Endothelial cell of umbilical vein (primary cell): Measurements from ENCODE around the gene ATP2A2. TPM values are rescaled to one million over a fixed set of nuclear protein-coding genes. Genes with fewer than 3 reads are reported as not detected.

ENCODE experiments used
- BruUV-seq: library from RNA; stranded (reverse); fragments of 400-500 nt; replicated peaks from 2 replicates; lab custom pipeline; 2021; lab: Mats Ljungman, UMichigan
- CTCF ChIA-PET: fragments of 300-600, 350-600 bp; sonication (Branson Sonifier 250); formaldehyde crosslinking; loops from one replicate; lab custom pipeline; 2021; ENCODE audit warnings: antibody characterized with exemption, inconsistent platforms; lab: Charles Lee
- POLR2A ChIA-PET: fragments of 300-600, 350-600 bp; sonication (Branson Sonifier 250); formaldehyde crosslinking; loops from one replicate; lab custom pipeline; 2021; ENCODE audit warnings: antibody characterized with exemption, inconsistent platforms; lab: Charles Lee
- DNase-seq: peaks from one replicate; pipeline ENCODE4 v3.0.0-alpha.2; 2011; ENCODE audit warnings: low read depth, low spot score
- FAIRE-seq: peaks from 2 replicates; lab custom pipeline; 2011; peaks lifted over from hg19 to GRCh38; lab: Jason Lieb, UNC
- H2AFZ ChIP-seq: 2 replicates; pipeline ENCODE4 v1.6.0; 2012; ENCODE audit warnings: low read depth, low read length, control low read depth, inconsistent platforms
- H3K27ac ChIP-seq: 2 replicates; pipeline ENCODE4 v1.5.1; 2011; ENCODE audit warnings: low read depth, mild to moderate bottlenecking, control low read depth, low read length, moderate library complexity; ENCODE audit not compliant: insufficient read depth
- H3K27me3 ChIP-seq, 2 experiments: 2 replicates each; pipeline versions ENCODE4 v1.6.0 to v1.6.1; 2011; ENCODE audit warnings: low read length in 2 of 2, mixed read lengths in 1 of 2; ENCODE audit not compliant: control insufficient read depth in 2 of 2, insufficient read depth in 2 of 2
- H3K36me3 ChIP-seq, 2 experiments: 2 replicates in 1 of 2; 3 replicates in 1 of 2; pipeline ENCODE4 v1.5.1; 2011; ENCODE audit warnings: low read length in 2 of 2, mild to moderate bottlenecking in 1 of 2, moderate library complexity in 1 of 2; ENCODE audit not compliant: control insufficient read depth in 2 of 2, insufficient read depth in 2 of 2; ENCODE audit errors: extremely low read depth in 1 of 2
- H3K4me1 ChIP-seq: 3 replicates; pipeline ENCODE4 v1.5.1; 2011; ENCODE audit warnings: mild to moderate bottlenecking, low read length; ENCODE audit not compliant: control insufficient read depth, insufficient read depth; ENCODE audit errors: extremely low read depth
- H3K4me2 ChIP-seq: 2 replicates; pipeline ENCODE4 v1.6.1; 2011; ENCODE audit warnings: low read length, control low read depth, mixed read lengths; ENCODE audit not compliant: insufficient read depth
- H3K4me3 ChIP-seq, 3 experiments: fragments of 200-600 bp in 1 of 3; sonication (generic), shearing (Covaris generic) in 1 of 3; replicated peaks in 1 of 3; 2 replicates each; pipeline ENCODE4 v1.5.1; 2011 to 2016; ENCODE audit warnings: control low read depth in 3 of 3, low read length in 3 of 3, mild to moderate bottlenecking in 2 of 3, inconsistent platforms in 1 of 3, low read depth in 1 of 3, moderate library complexity in 1 of 3; ENCODE audit not compliant: insufficient read depth in 1 of 3
- H3K79me2 ChIP-seq: 2 replicates; pipeline ENCODE4 v1.6.0; 2012; ENCODE audit warnings: low read length, inconsistent platforms; ENCODE audit not compliant: control insufficient read depth, insufficient read depth
- H3K9ac ChIP-seq: replicated peaks from 2 replicates; pipeline ENCODE3; 2011; ENCODE audit warnings: low read length, control low read depth; ENCODE audit not compliant: insufficient read depth; ENCODE audit errors: extremely low read depth
- H3K9me1 ChIP-seq: replicated peaks from 3 replicates; pipeline ENCODE4 v1.6.0; 2011; ENCODE audit warnings: mild to moderate bottlenecking, low read length; ENCODE audit not compliant: control insufficient read depth, insufficient read depth; ENCODE audit errors: extremely low read depth
- H3K9me3 ChIP-seq: replicated peaks from 2 replicates; pipeline ENCODE4 v1.5.1; 2012; ENCODE audit warnings: low read length, inconsistent platforms; ENCODE audit not compliant: control insufficient read depth, insufficient read depth
- H4K20me1 ChIP-seq: replicated peaks from 2 replicates; pipeline ENCODE3; 2011; ENCODE audit warnings: mild to moderate bottlenecking, low read length; ENCODE audit not compliant: control insufficient read depth, insufficient read depth; ENCODE audit errors: extremely low read depth
- CTCF ChIP-seq, 2 donors: IDR thresholded peaks; 1 replicate in 1 of 2; 2 replicates in 1 of 2; pipeline ENCODE4 v1.5.1; 2011; ENCODE audit warnings: low read length in 2 of 2, mild to moderate bottlenecking in 2 of 2, moderate library complexity in 2 of 2, control low read depth in 1 of 2, inconsistent platforms in 1 of 2, low read depth in 1 of 2; ENCODE audit not compliant: insufficient read depth in 1 of 2; ENCODE audit errors: extremely low read depth in 1 of 2
- EZH2 ChIP-seq: IDR thresholded peaks from 2 replicates; pipeline ENCODE4 v1.6.1; 2012; ENCODE audit warnings: borderline replicate concordance, low read depth, mild to moderate bottlenecking, moderate library complexity, low read length, inconsistent platforms; ENCODE audit not compliant: severe bottlenecking
- FOS ChIP-seq: IDR thresholded peaks from 2 replicates; pipeline ENCODE4 v1.6.1; 2011; ENCODE audit warnings: mild to moderate bottlenecking, low read length, moderate library complexity, borderline replicate concordance; ENCODE audit not compliant: insufficient read depth
- GATA2 ChIP-seq: IDR thresholded peaks from 2 replicates; pipeline ENCODE4 v1.7.0; 2011; ENCODE audit warnings: low read depth, mild to moderate bottlenecking, moderate library complexity, mixed read lengths, low read length; ENCODE audit not compliant: insufficient read length, insufficient read depth
- JUN ChIP-seq: IDR thresholded peaks from 2 replicates; pipeline ENCODE4 v1.6.1; 2011; ENCODE audit warnings: borderline replicate concordance, low read depth; ENCODE audit not compliant: insufficient read length, insufficient read depth
- MAX ChIP-seq: IDR thresholded peaks from 2 replicates; pipeline ENCODE4 v1.6.1; 2011; ENCODE audit not compliant: insufficient read depth, insufficient read length
- MYC ChIP-seq: IDR thresholded peaks from one replicate; pipeline ENCODE4 v1.6.1; 2011; ENCODE audit warnings: mild to moderate bottlenecking, low read depth, low read length
- POLR2AphosphoS5 ChIP-seq: IDR thresholded peaks from 2 replicates; pipeline ENCODE4 v1.6.1; 2012; ENCODE audit warnings: low read depth, mild to moderate bottlenecking, control low read depth, low read length, moderate library complexity; ENCODE audit not compliant: insufficient read depth
- dilution Hi-C: fragments of 300-500 bp; cut with MboI; formaldehyde crosslinking; loops from one replicate; pipeline ENCODE4 v1.15.0; 2019; ENCODE audit warnings: low sequenced_read_pairs; ENCODE audit not compliant: extremely low pct_ligation_motif_present
- intact Hi-C: fragments of 100-400 bp; cut with micrococcal nuclease; formaldehyde crosslinking; loops from one replicate; pipeline ENCODE4 v1.10.0; 2022
- polyA plus RNA-seq, 4 experiments: library from polyadenylated mRNA; depleted of rRNA in 3 of 4; stranded (reverse) in 3 of 4; unstranded in 1 of 4; fragments of >200 nt; gene quantifications; 2 replicates each; pipeline versions ENCODE4 v1.2.1 to v1.2.3, GENCODE V29; 2011 to 2012; ENCODE audit warnings: missing spikeins in 1 of 4
- total RNA-seq: library from RNA; stranded (reverse); gene quantifications from 2 replicates; pipeline ENCODE4 v1.2.3, GENCODE V29; 2021

ATP2A2 gene
- total and polyA plus RNA-seq, 2 donors (not counting 3 experiments of a cell fraction or from before 2014, with no cell fraction given) = 102 to 239 TPM

- H3K36me3 ChIP-seq = no peaks in the 10 kb centered on the region
- intact Hi-C loops = no loop called here
Measured at GRCh38 chr12:110233212-110233903, 47.7 kb upstream of the ATP2A2 start.

More at GRCh38 chr12:110233212-110233903, 47.7 kb upstream of the ATP2A2 start:
- POLR2A ChIA-PET = no interaction called here
- DNase-seq = no peak
- H3K9me1 ChIP-seq = no peaks in the 10 kb centered on the region
- no peaks in the 10 kb centered on the region for H3K4me1 ChIP-seq
- no peak overlapping the region for H3K4me2 ChIP-seq
- dilution Hi-C loops = no loop called here
- no peak overlapping the region for H3K4me3 ChIP-seq
- no TSS peak for BruUV-seq
- TF ChIP-seq EZH2 (no peak), GATA2 (no peak), MYC (no peak), JUN (no peak), FOS (no peak), MAX (no peak), CTCF (IDR thresholded peaks at IDR 0.05; ENCODE audit: extremely low read depth in 1 of 2, insufficient read depth in 1 of 2, low read depth in 1 of 2, low read length in 2 of 2) (no peak), POLR2AphosphoS5 (no peak)
- H3K9ac ChIP-seq = no peak overlapping the region
- H3K9me3 ChIP-seq = no peaks in the 10 kb centered on the region
- no peak overlapping the region for H2AFZ ChIP-seq
- no peaks in the 10 kb centered on the region for H3K27me3 ChIP-seq
- FAIRE-seq = no peak
- no peak overlapping the region for H3K27ac ChIP-seq
- H4K20me1 ChIP-seq = no peaks in the 10 kb centered on the region
- H3K79me2 ChIP-seq = no peaks in the 10 kb centered on the region
- CTCF ChIA-PET = interaction anchor here (0.6 to 1.4 kb wide), 5 partner anchors 9 to 198 kb away, joined by 3 to 10 read pairs (median 3); no protein-coding TSS in a partner anchor
